NT2/D1 (cell line): ENCODE results near the gene CAMK2A.

Experiments
- SUZ12 ChIP-seq: IDR thresholded peaks from 2 replicates; pipeline ENCODE4 v1.6.1; 2011; ENCODE audit not compliant: insufficient read length, insufficient read depth; ENCODE audit errors: extremely low read depth
- YY1 ChIP-seq: IDR thresholded peaks from 2 replicates; pipeline ENCODE4 v1.6.1; 2011; ENCODE audit not compliant: insufficient read length, insufficient read depth

- TF ChIP-seq SUZ12 (no peak), YY1 (no peak)
Observed at GRCh38 chr5:150186897-150187296, 102.7 kb downstream of the CAMK2A start.
